HG03378 (cell line): ENCODE results near the gene ASB13.
"Not testable (repeated sequence)": the region's sequence is repeated elsewhere in the genome, so short reads cannot be mapped to it uniquely, and the experiment has no call there.

ENCODE experiments used
- ATAC-seq: cut with Tn5 transposase; IDR thresholded peaks from one replicate; pipeline ENCODE4 v1.9.1; 2021; ENCODE audit warnings: mild to moderate bottlenecking, moderate library complexity; ENCODE audit not compliant: unreplicated experiment

ASB13 gene

DNA sequence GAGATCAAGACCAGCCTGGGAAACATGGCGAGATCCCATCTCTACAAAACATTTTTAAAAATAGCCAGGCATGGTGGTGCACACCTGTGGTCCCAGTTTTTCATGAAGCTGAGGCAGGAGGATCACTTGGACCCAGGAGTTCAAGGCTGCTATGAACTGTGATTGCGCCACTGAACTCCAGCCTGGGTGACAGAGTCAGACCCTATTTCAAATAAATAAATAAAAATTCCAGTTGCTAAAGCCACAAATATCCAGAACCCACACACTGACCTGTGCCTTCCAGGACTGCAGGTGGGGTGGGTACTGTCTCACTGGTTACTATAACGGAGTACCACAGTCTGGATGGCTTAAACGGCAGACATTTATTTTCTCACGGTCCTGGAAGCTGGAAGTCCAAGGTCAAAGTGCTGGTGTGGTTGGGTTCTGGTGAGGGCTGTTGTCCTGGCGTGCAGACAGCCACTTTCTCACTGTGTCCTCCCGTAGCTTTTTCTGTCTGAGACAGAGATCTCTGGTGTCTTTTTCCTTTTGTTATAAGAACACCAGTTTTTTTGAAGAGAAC is 38.8 kb downstream of the ASB13 start:
- no peak for ATAC-seq

GRCh38 chr10:5625992-5626777 is 40.2 kb downstream of the ASB13 start:
- ATAC-seq: no peak

DNA sequence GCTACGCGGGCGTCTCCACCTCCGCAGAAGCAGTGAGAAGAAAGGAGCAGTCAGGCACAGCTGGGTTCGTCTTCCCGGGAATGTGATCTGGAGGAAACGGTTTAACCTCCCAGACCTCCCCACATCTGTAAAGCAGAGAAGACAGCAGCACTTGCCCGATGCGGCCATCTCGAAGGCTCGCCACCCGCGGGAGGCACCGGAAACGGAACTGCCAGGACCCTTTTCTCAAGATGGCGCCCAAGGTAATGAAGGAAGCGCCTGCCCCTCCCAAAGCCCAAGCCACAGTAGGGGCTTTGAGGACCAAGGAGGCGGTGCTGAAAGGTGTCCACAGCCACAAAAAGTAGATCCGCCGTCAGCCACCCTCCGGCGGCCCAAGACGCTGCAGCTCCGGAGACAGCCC is 41.7 kb downstream of the ASB13 start:
- no peak for ATAC-seq

- ATAC-seq: peak; percentile 83
Observed at GRCh38 chr10:5623081-5623748, 43.2 kb downstream of the ASB13 start.

DNA sequence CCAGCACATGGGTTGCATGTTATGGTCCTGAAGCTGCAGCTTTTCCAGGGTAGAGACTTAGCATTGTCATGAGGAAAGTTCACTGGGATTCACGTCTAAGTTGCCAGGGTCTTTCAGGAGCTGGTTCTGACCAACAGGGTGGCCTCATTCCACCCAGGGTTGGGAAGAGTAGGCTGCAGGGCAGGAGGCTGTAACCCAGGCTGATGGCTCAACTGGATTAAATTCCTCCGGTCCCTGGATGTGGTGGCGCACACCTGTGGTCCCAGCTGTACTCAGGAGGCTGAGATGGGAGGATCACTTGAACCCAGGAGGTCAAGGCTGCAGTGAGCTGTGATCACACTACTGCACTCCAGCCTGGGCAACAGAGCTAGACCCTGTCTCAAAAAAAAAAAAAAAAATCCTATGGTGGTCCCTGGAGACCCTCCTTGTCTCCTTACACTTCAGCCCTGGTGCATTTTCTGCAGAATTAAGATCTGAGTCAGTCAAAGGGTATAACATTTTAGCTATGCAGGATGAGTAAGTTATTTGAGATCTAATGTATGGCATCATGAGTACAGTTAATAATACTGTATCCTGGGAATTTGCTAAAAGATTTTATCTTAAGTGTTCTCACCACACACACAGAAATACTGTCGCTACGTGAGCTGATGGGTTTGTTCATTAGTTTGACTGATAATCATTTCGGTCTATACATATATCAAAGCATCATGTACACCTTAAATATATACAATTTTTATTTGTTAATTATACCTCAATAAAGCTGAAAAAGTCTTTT is 44.0 kb downstream of the ASB13 start:
- no peak for ATAC-seq

- not testable (repeated sequence) for ATAC-seq
Observed at GRCh38 chr10:5621371-5621770, 45.0 kb downstream of the ASB13 start.

DNA sequence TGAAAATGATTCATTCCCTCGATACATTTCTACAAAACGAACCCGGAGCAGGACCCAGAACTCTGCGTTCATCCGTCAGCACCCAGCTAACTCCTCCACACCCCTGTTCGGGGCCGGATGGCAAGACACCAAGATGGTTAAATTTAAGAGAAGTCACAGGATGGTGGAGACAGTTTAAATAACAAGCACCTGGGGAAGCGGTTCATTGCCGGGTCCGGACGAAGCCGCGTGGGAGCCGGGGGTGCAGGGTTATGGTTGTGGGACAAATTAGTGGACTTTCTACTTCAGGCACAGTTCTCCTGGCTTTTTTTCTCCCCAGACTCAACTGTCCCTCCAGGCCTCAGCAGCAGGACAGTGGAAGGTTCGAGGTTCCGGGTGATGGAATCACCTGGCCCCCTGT is 45.4 kb downstream of the ASB13 start:
- ATAC-seq: no peak

- no peak for ATAC-seq
Observed at GRCh38 chr10:5620223-5620721, 46.1 kb downstream of the ASB13 start.

DNA sequence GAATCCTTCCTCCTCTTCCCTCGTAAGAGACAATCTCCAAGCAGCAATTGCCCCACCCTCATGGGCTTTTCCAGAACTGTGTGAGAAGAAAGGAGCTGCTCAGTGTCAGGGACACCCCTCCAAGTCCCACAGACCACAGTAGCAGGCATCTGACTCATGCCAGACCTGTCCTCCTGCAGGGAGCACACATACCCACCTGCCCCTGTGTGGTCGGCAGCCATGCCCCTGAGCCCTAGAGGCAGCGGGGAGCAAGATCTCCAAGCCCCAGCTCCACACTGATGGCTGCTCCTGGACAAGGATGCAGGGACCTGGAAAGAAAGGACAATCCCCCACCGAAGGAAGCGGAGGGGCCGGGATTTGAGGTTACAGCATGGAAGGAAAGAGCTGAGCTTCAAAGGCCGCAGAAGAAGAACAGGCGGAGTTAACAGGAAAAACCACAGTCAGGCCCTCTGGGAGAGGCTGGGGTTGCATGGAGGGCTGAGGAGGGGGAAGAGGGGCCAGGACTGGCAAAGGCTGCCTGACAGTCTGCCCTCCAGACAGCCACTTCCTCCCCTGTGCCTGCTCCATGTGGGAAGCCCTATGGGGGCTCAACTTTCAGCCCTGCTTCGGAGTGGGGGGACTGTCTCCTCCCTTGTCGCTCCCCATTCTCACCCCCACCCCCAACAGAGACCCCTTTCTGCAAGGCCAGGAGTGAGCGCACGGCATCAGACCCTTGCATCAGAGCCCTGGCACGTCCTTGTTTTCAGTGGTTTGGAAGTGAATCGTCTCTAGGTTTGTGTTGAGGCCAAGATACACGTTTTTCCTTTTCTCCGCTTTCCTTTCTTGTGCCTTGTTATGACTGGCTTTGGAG is 46.8 kb downstream of the ASB13 start:
- ATAC-seq: no peak

GRCh38 chr10:5618829-5619228 is 47.6 kb downstream of the ASB13 start:
- no peak for ATAC-seq

- no peak for ATAC-seq
Observed at GRCh38 chr10:5618042-5618441, 48.4 kb downstream of the ASB13 start.

- ATAC-seq: no peak
Observed at GRCh38 chr10:5617521-5617920, 48.9 kb downstream of the ASB13 start.

- ATAC-seq: no peak
Observed at GRCh38 chr10:5616836-5617235, 49.6 kb downstream of the ASB13 start.

DNA sequence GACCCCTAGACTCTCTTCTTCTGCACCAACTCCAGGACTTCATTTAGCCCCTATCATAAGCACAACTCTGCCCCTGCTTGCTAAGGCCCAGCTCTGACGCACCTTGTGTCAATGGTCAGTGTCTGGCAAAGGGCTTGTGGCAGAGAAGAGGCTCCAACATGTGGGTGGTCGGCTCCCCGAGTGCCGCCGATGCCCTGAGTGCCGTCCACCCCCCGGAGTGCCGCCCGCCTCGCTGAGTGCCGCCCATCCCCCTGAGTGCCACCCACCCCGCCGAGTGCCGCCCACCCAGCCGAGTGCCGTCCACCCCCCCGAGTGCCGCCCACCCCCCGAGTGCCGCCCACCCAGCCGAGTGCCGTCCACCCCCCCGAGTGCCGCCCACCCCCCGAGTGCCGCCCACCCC is 50.3 kb downstream of the ASB13 start:
- ATAC-seq: no peak

GRCh38 chr10:5615316-5615715 is 51.1 kb downstream of the ASB13 start:
- no peak for ATAC-seq

GRCh38 chr10:5614155-5614721 is 52.2 kb downstream of the ASB13 start:
- no peak for ATAC-seq

- no peak for ATAC-seq
Observed at GRCh38 chr10:5613481-5614154, 52.8 kb downstream of the ASB13 start.

- no peak for ATAC-seq
Observed at GRCh38 chr10:5611899-5612680, 54.3 kb downstream of the ASB13 start.
